ENCODE data around the gene PEPD.

Gene PEPD

DNA sequence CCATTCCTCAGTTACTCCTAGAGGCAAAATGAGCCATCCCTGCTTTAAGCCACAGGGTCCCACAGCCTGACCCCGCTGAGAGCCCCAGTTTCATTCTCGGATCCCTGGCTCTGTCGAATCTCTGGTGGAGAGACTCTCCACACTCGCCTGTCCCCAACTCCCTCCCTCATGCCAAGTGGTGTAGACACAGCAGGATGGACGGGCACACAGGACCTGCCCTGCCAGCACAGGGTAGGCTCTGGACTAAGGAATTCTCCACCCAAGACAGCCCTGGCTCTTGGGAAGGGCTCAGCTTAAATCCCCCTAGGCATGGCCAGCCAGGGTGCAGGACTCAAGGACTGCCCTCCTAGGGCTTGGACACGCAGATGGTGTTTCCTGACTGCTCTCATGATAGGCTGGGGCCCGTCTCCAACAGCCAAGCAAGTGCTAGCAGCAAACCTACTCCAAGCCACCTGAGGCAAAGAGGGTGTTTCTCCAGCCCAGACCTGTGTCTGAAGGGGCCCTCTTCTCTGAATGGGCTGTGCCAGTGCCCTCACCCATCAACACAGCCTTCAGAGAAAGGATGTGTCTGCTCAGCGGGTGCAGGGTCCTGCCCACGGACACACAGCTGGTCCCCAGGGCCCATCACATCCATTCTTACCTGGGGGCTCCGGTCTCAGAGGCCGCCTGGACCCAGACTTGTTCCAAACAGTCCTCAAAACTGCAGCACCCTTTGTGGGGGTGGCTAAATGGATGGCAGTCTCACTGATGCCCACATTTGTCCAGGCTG is 65.3 kb downstream of the PEPD start:
- no peak for DNase-seq

DNA sequence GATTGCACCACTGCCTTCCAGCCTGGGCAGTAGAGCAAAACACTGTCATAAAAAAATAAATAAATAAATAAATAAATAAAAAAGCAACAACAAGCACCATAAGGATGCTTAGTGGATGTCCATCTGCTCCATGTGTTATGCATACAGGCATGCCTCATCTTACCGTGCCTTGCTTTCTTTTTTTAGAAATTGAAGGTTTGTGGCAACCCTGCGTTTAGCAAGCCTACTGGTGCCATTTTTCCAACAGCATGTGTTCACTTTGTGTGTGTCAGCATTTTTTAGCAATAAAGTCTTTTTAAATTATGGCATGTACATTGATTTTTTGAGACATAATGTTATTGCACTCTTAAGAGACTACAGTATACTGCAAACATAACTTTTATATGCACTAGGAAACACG is 68.3 kb downstream of the PEPD start:
- DNase-seq: no peak

DNA sequence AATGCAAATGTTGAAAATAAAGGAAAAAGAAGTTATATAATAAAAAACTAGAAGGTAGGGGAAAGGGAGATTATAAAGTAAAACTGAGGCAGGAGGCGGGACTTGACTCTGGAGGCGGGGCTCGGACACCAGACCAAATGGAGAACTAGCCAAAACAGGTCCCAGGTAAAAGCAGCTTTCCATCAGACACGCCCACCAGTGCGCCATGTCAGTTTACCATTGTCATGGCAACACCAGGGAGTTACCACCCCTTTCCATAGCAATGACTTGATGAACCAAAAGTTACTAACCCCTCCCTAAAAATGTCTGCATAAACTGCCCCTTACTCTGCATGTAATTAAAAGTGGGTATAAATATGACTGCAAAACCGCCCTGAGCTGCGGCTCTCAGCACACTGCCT is 70.9 kb downstream of the PEPD start:
- DNase-seq: no peak

DNA sequence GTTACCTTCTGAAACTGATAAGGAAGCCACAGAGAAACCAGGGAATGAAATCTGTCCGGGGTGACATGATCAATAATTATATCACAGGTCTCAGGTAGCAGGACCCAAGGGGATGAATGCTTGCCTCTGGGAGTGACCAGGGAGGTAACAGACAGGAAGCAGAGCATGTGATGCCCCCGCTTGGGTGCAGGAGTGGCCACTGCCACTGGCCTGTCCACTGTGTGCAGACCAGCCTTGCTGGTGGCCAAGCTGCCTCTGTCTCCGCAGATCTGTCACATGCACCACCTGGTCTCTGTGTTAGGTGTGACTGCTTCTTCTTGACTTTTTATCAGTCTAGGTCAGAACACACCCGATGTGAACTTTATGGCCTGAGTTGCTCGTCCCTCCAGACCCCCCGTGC is 71.8 kb downstream of the PEPD start:
- DNase-seq: no peak

DNA sequence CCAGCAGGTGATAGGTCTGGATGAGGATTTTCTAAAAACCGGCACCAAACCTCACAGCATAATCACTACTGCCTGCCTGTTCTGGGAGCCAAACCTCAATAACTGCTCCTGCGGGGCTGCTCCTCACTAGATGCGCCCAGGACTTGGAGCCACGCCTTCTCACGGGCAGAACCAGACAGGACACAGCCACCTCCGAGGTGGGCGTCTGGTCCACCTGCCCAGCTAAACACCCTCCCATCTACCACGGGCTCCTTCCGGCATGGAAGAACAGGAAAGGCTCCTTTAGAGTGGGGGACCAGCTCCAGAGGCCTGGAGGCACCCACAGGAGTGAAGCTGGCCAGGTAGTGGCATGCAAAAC is 73.5 kb downstream of the PEPD start:
- DNase-seq: no peak

DNA sequence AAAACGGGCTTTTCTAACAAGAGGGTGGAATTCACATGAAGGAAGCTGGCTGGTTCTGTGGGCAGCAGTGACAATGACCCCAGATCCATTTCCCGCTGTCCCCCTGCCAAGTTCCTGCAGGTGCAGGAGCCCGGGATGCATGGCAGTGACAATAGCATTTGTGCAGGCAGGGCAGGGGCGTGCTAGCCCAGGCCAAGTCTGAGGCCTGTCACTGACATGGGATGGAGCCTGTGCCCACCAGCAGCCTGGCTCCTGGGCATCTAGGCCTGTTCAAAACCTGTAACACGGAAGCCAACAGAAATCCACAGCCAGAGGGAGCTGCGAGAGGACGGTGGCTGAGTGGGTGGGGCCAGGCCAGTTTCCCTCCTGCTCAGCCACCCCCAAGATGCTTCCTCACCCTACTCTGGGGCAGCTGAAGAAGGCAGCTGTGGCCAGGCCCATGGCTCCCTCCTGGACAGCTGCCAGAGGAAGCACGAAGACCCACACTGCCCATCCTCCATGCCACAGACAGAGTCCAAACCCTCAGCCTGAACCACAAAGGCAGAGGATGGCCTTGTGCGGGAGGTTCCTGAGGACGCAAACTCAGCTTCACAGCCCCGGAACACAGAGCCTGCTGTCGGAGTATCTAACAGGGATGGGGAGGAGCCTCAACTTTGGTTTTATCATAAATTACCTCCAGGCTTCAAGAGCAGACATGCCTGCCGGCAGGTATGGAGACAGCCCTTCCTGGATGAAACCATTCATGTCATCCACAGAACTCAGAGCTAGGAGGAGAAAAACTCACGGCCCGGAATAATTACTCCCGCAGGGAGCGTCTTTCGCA is 74.0 kb downstream of the PEPD start:
- no peak for DNase-seq

DNA sequence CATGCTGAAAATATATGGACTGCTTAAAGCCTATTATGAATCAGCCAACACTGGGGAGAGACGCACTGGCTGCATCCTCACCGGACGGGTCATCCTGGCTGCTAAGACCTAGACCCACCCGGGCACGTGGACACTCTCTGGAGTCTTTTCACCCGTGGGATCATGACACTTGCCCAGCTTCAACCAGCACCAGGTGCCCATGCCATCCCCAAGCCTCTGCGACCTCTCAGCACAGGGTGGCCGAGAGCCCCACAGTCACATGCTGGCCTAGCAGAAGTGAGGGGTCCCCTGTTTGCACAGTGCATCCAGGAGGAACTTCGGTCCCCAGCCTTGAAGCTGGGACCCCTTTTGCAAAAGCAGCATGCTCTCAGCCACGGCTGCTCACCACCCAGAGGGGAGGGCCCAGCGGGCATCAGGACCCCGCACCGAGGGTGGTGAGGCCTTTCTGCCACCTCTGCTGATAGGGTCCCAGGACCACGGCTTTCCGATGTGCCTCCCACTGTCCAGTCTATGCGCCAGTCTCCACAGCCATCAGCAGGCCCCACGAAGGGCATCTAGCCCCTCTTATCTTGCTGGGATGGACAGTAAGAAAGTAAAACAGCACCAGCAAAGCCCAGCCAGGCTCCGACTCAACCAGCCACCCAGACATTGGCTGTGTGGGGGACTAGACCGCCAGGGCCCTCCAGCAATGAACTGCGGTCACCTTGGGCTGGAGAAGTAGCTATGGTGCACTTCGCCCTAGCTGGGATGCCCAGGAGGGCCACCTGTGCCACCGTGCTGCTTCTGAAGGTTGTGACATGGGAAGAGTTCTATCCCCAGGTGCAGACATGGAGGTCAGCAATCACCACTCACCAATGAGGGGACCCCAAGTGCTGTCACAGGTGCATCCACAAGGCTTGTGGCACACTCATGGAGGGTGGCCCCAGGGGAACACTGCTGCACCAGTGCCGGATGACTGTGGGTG is 75.0 kb downstream of the PEPD start:
- no peak for DNase-seq

DNA sequence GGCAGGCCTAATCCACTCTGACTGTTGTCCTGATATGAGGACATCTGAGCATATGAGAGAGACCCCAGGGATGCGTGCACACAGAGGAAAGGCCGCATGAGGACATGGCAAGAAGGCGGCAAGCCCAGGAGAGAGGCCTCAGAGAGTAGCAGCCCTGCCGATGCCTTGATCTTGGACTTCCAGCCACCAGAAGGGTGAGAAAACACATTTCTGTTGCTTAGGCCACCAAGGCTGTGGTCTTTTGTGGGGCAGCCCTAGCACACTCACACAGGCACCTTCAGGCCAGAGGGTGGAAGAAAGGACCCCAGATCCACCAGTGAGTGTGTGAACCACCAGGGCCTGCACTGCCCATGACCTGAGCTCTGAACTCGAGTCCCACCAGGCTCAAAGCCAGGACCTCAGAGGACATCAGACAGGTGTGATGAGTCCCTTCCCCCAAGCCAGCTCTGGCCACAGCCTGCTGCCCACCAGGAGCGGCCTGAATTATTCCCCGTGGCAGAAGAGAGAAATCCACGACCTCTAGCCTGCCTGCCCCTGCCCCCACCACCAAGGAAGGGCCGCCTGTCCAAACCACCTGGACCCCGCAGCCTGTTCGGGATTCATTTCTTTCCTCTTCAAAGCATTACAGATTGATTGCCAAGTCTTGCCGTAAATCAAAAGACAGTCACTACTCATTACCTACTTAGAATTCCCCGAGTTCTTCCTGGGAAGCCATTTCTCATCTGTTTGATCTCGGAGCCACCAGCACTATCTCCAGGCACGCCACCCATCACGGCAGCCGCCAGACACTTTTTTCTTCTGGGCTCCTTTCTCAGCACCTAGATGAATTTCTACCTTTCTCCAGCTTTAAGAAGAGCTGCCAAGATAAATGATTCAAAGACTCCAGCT is 75.9 kb downstream of the PEPD start:
- DNase-seq: no peak

DNA sequence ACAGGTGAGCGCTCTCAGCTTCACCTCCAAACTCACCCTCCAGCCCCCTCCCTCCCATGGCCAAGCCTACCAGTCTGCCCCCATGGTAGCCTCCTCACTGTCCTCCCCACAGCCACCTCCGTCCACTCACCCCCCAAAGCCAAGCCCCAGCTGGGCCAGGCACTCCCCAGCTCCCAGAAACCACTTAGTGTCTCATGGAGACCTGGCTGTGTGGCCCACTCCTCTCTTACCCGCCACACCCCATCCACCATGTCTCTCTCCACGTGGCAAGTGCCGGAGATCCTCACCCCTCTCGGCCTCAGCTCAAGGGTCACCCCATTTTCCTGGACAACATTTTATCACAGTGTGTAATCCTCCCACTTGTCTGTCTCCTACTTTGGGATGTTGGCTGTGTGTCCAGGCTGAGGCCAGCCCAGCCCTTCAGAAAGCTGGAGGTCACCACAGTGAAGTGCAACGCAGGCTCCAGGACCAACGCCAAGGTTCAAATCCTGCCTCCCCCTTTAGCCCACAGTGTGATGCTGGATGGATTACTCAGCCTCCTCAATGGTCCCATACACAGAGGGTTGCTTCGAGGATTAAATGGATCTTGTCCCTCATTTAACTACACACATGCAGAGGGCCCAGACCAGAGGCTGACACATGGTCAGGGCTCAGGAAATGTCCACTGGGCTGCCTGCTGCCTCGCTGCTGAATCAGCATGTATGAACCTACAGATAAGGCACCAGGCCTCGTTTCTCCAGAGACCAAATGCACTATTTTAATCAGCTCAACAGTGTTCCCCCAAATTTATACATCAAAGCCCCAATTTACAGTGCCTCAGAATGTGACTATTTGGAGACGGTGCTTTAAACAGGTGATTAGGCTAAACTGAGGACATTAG is 76.8 kb downstream of the PEPD start:
- DNase-seq: no peak

DNA sequence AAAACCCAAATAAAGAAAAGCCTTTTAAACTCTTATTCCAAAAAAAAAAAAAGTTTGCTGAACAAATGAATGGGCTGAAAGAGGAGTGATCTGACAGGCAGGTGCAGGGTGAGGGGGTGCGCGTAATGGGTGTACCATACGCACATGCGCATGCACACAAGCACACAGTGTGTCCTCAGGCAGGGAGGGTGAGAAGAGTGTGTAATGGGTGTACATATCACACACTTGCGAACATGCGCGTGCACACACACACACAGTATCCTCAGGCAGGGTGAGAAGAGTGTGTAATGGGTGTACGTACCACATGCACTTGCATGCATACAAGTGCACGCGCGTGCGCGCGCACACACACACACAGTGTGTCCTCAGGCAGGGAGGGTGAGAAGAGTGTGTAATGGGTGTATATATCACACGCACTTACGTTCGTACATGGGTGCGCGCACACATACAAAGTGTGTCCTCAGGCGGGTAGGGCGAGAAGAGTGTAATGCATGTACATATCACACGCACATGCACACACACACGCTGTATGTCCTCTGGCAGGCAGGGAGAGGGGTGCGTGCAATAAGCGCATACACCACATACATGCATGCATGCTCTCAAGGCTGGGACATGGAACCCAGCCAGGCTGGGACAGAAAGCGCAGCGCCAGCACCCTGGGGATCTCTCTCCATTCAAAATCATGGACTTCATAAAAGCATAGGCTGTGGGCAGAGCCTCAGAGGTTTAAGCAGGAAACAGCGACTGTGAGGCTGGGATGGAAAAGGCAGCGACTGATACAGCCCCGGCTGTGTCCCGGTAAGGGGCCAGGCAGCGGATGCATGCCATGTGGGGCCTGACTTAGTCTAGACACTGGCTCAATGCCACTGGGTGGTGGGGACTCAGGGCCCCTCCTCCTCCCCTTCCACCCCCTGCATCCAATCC is 77.7 kb downstream of the PEPD start:
- no peak for DNase-seq

DNA sequence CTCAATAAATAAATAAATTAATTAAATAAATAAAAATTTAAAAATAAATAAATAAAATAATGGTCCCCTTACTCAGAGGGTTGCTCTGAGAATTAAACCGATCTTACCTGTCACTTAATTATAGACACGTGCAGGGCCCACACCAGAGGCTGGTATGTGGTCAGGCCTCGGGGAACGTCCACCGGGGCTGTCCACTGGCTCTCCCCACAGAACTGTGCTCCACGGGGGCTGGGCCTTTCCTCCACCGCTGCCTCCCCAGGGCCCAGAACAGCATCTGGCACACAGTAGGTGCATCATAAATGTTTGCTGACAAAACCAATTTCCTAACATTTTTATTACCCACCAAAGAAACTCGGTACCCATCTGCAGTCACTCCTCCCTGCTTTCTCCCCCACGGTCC is 78.9 kb downstream of the PEPD start:
- no peak for DNase-seq

DNA sequence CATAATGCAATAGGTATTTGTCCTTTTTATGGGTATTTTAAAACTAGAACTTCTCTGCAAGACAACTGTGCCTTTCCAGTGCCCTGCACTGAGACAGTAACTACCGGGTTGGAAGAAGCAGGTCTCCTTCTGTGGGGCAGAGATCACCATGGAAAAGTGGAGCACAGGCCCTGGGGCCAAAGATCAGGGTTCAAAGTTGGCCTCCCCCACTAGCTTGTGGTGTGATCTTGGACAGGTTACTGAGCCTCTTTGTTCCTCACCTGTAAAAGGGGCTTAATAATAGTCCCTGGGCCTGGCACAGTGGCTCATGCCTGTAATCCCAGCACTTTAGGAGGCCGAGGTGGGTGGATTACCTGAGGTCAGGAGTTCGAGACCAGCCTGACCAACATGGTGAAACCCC is 79.8 kb downstream of the PEPD start:
- DNase-seq: no peak

DNA sequence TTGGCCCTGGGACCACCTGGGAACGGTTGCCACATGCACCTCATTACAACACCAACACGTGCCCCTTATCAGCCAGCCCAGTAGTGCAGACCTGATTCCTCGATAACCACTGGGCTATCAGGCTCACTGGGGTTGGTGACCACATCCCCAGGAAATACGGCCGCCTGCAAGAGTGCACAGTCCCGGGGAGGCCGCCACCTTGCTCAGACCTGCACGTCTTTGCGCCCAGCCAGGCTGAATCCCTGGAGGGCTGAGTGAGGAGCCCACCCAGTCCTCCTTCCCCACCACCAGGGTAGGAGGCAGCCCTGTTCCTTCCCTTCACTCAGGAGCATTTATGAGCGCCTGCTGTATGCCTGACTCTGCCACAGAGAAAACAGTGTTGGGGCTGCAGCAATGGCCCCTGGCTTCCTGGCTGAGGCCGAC is 80.3 kb downstream of the PEPD start:
- no peak for DNase-seq

DNA sequence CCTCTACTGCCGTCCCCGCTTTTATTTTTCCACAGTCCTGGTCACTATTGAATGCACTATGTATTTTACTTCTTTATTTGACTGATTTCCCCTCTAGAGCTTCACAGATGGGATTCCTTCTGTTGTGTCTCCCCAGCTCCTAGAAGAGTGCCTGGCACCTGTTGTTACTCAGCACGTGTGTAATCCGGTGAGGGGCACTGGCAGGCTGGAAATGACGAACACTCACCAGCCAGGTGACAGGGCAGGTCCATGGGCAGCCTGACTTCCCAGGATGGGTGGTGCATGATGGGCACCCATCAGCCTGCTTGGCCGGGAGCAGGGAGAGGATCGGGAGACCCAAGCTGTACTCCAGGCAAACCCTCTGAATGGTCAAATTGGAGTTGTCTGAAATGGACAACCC is 80.9 kb downstream of the PEPD start:
- DNase-seq: no peak

DNA sequence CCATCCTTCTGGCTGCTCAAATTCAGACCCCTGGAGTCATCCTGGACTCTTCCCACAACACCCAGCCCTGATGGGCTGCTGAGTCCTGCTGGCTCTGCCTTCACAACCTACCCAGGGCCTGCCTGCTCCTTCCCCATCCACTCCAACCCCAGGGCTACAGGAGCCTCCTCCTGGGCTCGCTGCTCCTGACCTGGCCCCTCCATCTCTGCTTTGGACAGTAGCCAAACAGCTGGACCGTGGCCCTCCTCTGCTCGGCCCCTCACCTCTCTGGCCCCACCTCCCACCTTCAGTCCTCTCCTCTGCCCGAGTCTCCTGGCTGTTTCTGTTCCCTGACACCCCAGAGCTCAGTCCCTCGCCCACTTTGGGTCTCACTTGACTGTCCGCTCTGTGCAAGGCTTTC is 81.3 kb downstream of the PEPD start:
- no peak for DNase-seq

DNA sequence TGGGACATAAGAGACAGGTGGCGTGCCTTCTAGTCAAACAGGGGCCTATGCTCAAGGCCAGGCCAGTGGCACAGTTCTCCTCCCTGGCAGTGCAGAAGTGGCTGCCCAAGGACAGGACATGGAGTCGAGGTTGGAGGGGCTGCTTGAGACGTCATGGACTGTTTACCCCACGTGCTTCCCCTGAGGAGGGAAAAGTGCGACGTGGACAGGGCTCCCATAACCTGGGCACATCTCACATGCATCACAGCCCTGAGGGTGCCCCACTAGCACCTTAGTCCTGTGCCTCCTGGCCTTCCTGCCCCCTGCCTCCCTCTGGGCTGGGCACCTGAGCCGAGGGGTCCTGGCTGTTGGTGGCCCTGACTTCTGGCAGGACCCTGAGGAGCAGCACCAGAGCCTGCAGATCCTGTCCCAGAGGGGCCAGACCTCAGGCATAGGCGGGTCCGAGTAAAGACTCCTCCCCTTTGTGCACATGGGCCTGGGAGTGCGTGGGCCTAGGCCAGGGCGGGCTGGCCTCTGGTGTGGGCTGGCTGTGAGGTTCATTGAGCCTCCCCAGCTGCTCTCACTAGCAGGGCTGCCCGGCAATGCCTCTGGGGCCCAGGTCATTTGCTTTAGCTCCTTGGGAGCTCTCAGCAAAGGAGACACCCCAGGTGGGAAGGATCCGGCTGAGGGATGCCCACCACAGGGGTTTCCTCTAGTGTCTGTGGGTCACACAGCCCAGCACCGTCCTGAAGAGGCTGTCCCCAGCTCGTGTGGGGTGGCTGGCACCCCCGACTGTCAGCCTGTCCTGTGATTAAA is 82.4 kb downstream of the PEPD start:
- no peak for DNase-seq

DNA sequence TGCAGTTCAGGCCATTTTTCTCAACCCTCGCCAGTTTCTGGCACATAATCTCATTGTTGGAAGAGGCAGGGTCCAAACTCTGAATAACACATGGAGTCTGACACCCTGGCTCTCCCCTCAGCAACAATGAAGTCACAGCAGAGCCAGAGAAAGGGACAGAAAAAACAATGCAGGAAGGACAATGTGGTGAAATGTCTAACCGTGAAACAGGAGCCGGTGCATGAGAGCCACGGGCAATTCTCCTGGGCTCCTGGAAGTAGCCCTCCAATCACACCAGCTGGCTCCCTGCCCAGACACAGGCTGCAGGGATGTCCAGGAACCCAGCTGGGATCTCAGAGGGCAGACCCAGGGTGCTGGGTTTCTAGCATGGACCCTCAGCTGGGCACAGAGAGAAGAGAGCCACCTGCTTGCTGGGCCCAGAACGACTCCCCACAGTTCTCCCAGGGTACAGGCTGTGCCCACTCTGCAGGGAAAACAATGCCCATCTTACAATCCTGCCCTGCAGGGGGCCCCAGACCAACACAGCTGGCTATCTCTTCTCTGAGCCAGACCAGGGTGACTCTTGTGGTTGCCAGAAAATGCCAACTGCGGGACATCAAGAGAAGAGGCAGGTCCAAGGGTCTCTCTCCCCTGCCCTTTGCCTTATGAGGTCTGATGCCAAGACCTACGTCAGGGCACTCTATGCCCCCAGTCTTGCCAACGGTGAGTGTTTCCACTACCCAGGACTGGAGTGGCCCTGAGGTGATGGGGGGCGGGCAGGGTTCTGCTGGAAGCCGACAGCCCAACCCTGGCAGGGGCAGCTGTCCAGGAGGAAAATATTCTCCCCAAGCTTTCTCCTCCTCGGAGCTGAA is 83.5 kb downstream of the PEPD start:
- DNase-seq: no peak

DNA sequence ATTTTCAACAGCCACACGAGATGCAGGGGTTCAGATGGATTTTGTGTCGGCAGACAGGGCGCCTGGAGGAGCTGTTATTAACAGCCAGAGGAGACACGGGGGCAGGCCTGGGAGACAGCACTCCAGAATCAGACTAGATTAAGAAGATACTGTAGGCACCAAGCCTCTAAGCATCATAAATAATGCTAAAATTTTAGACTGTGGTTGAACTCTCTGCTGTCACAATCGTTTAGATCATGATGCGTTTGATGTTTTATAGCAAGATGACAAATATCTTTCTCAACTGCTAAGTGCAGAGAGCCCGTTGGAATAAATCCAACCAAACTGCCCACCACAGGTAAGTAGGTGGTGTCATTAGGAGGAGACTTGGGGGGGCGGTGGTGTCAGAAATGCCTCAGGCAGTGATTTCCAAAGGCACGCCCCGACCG is 84.2 kb downstream of the PEPD start:
- DNase-seq: no peak
